HFF-Myc (cell line): ENCODE measurements around the gene SBF2.

Experiments used
- DNase-seq: peaks from one replicate; pipeline ENCODE4 v3.0.0-alpha.2; 2011; ENCODE audit warnings: low read depth; ENCODE audit errors: extremely low read depth
- H3K4me3 ChIP-seq: replicated peaks from 2 replicates; pipeline ENCODE4 v1.5.1; 2011; ENCODE audit warnings: low read depth, mild to moderate bottlenecking, control low read depth, low read length
- CTCF ChIP-seq: IDR thresholded peaks from 2 replicates; pipeline ENCODE4 v1.5.1; 2012; ENCODE audit warnings: mild to moderate bottlenecking, low read depth, low read length, control low read depth; ENCODE audit errors: missing control alignments

SBF2 gene

GRCh38 chr11:9787260-9787659, 506.8 kb downstream of the SBF2 start:
- H3K4me3 ChIP-seq: no peak overlapping the region
- DNase-seq: no peak
- no peak for TF ChIP-seq CTCF

GRCh38 chr11:9784602-9785315, 509.3 kb downstream of the SBF2 start:
- no peak overlapping the region for H3K4me3 ChIP-seq
- no peak for DNase-seq
- TF ChIP-seq CTCF: no peak

GRCh38 chr11:9783986-9784385, 510.0 kb downstream of the SBF2 start:
- H3K4me3 ChIP-seq: no peak overlapping the region
- DNase-seq: no peak
- no peak for TF ChIP-seq CTCF

- no peak overlapping the region for H3K4me3 ChIP-seq
- no peak for TF ChIP-seq CTCF
- DNase-seq: no peak
These were observed 513.1 kb downstream of the SBF2 start for GRCh38 chr11:9780929-9781328.

GRCh38 chr11:9777525-9777924, 516.5 kb downstream of the SBF2 start:
- no peak for DNase-seq
- no peak overlapping the region for H3K4me3 ChIP-seq
- no peak for TF ChIP-seq CTCF

GRCh38 chr11:9777066-9777465, 517.0 kb downstream of the SBF2 start:
- H3K4me3 ChIP-seq: no peak overlapping the region
- no peak for DNase-seq
- no peak for TF ChIP-seq CTCF

- DNase-seq: no peak
- H3K4me3 ChIP-seq: no peak overlapping the region
- TF ChIP-seq CTCF: no peak
These were observed 517.8 kb downstream of the SBF2 start for GRCh38 chr11:9776203-9776602.
